Gastroesophageal sphincter (tissue), 3 donors: Measurements from ENCODE around the gene SYT15B.
"Not testable (repeated sequence)": the region's sequence is repeated elsewhere in the genome, so short reads cannot be mapped to it uniquely, and the experiment has no call there.

Source experiments
- CTCF ChIP-seq, 4 experiments: fragments of 200-600 bp in 2 of 4; fragments of 450-650 bp in 2 of 4; sonication (generic) in 1 of 4; IDR thresholded peaks; one replicate each; pipeline ENCODE4 v1.5.1; 2017 to 2019; ENCODE audit warnings: antibody characterized with exemption in 4 of 4, mild to moderate bottlenecking in 2 of 4, moderate library complexity in 2 of 4
- EP300 ChIP-seq: sonication (generic); formaldehyde crosslinking; IDR thresholded peaks from one replicate; pipeline ENCODE4 v1.6.1; 2017; ENCODE audit warnings: antibody characterized with exemption, mild to moderate bottlenecking
- POLR2A ChIP-seq, 2 donors: fragments of 450-650 bp; IDR thresholded peaks; one replicate each; pipeline ENCODE4 v1.6.1; 2017; ENCODE audit warnings: antibody characterized with exemption in 2 of 2, mild to moderate bottlenecking in 2 of 2, moderate library complexity in 1 of 2
- POLR2AphosphoS5 ChIP-seq: sonication (generic); formaldehyde crosslinking; IDR thresholded peaks from one replicate; pipeline ENCODE4 v1.6.1; 2017; ENCODE audit warnings: antibody characterized with exemption

DNA sequence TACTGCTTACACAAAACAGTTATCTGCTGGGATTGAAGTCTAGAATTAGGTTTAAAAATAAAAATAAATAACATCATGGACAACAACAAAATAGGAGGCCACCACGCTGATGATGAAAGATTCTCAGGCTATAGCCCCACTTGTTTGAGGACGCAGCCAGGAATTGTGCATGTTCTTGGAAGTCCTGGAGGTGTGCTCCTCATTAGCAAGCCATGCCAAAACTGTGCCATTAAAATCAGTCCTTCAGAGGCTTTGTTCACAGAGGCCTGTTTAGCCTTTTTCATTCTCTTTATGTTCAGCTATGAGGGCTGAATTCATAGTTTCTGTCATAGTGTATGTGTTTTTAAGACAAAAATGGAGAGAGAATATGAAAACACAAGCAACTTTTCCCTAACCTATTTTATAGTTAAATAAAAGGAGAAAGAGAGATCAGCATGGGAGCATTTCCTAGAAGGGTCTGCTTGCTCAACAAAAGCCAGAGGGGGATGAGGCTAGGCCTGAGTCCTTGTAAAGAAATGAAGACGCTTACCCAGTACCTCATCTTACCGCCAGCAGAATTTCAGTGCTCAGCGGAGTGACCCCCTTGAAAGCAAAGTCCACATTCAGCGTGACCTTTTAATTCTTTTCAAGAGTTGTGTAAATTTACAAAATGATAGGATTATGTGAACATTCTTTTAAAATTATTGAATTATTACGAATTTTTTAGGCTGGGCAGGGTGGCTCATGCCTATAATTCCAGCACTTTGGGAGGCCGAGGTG is 46.2 kb downstream of the SYT15B start:
- TF ChIP-seq POLR2A (IDR thresholded peaks at IDR 0.05); CTCF (IDR thresholded peaks at IDR 0.05); POLR2AphosphoS5; EP300: not testable (repeated sequence)
